Peyer's patch (tissue), 4 donors: ENCODE results near the gene NPIPA5.

ENCODE experiments used
- POLR2A ChIP-seq, 2 donors: fragments of 450-650 bp; IDR thresholded peaks; one replicate each; pipeline ENCODE4 v1.5.1; 2017; ENCODE audit warnings: antibody characterized with exemption in 2 of 2, mild to moderate bottlenecking in 2 of 2, moderate library complexity in 2 of 2
- TF ChIP-seq, protein P1 (sequence below), 6 experiments: fragments of 450-650 bp in 4 of 6; fragments of 200-600 bp in 2 of 6; sonication (generic) in 1 of 6; IDR thresholded peaks; one replicate each; pipeline ENCODE4 v1.5.1; 2017 to 2019; ENCODE audit warnings: antibody characterized with exemption in 6 of 6, mild to moderate bottlenecking in 3 of 6, moderate library complexity in 1 of 6

DNA sequence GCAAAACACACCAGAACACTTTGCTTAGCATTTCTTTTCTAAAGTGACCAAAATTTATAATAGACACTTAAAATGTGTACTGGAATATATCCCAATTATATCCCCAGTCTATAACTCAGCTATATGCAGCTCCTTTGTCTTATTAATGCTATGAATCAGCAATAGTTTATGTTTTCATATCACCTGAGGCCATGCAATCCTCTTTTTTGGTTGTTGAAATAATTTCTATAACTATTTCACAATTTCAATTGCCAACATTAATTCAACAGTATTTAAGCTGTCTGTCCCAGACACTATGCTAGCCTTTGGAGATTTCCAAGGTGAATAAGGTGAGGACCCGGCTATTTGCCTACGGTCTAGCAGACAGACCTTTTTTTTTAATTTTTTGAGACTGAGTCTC, 39.1 kb upstream of the NPIPA5 start:
- TF ChIP-seq, protein P1, sequence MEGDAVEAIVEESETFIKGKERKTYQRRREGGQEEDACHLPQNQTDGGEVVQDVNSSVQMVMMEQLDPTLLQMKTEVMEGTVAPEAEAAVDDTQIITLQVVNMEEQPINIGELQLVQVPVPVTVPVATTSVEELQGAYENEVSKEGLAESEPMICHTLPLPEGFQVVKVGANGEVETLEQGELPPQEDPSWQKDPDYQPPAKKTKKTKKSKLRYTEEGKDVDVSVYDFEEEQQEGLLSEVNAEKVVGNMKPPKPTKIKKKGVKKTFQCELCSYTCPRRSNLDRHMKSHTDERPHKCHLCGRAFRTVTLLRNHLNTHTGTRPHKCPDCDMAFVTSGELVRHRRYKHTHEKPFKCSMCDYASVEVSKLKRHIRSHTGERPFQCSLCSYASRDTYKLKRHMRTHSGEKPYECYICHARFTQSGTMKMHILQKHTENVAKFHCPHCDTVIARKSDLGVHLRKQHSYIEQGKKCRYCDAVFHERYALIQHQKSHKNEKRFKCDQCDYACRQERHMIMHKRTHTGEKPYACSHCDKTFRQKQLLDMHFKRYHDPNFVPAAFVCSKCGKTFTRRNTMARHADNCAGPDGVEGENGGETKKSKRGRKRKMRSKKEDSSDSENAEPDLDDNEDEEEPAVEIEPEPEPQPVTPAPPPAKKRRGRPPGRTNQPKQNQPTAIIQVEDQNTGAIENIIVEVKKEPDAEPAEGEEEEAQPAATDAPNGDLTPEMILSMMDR (IDR thresholded peaks at IDR 0.05) = no peak
- TF ChIP-seq POLR2A (IDR thresholded peaks at IDR 0.05) = no peak
